Stimulated activated CD4-positive, alpha-beta T cell treated with anti-CD3 and anti-CD28 coated beads, Interleukin-1b, Interleukin-23, amount 100 ng/mL, for 1 hour (primary cell): ENCODE results near the gene BFSP1.

Source experiments
- DNase-seq, 2 donors: peaks; one replicate each; pipeline ENCODE4 v3.0.0-alpha.2; 2020; ENCODE audit warnings: low read depth in 2 of 2

BFSP1 gene

DNA sequence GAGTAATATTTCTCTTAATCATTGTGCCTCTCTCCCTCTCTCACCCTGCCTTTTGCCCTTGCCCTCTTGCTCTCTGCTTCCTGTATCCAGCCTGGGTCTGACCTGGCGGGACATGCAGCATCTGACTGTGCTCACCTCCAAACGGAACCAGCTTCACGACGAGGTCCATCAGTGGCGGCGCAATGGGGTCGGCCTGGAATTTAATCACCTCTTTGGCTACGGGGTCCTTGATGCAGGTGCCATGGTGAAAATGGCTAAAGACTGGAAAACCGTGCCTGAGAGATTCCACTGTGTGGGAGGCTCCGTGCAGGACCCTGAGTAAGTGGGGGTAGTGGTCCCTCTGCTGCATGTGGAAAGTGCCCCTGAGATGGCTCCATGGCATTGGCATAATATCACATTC, 65.9 kb downstream of the BFSP1 start:
- DNase-seq: no peak

- no peak for DNase-seq
Measured at GRCh38 chr20:17463711-17464110, 67.5 kb downstream of the BFSP1 start.

GRCh38 chr20:17461941-17462340, 69.2 kb downstream of the BFSP1 start:
- no peak for DNase-seq

GRCh38 chr20:17460119-17460518, 71.1 kb downstream of the BFSP1 start:
- no peak for DNase-seq

DNA sequence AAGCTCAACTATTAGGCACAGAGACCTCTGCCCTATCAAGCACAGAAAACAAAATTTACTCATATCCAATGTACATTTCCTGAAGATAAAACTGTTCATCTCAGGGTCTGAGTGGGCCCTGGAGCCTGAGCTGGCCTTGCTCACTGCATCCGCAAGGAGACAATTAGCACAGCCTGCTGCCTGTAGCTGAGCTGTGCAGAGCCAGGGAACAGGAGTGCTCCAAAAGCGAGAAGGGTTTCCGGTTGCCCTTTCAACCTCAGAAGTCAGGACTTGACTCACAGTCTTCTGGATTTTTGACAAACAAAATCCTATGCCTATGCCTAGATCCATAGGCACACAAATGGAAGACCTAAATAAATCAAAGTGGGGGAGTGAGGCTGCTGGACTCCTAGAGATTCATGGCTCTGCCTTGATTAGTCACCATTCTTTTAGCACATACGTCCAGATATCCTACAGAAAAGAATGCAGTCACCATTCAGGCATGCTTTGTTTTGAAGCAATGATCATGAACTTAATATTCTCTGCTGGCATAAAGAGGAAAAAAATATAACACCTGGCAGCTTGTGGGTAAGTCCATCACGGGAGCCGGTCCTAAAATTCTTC, 73.5 kb downstream of the BFSP1 start:
- no peak for DNase-seq

DNA sequence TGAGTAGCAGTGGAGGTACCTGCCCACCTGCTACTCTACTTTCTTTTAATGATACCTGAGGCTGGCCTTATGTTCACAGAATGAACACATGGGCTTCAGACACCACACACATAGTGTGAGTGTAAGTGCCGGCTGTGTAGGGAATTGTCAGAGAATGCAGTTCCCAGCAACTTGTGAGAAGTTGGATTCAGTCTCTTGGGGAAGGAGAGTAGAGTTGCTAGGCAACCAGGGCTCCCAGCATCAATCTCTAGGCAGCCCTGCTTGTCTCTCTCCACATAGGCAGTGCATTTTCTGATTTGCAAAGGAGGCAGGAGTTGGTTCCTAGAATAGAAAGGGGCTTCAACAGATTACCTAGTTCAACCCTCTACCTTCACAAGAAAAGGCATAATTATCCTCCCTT, 74.1 kb downstream of the BFSP1 start:
- no peak for DNase-seq

DNA sequence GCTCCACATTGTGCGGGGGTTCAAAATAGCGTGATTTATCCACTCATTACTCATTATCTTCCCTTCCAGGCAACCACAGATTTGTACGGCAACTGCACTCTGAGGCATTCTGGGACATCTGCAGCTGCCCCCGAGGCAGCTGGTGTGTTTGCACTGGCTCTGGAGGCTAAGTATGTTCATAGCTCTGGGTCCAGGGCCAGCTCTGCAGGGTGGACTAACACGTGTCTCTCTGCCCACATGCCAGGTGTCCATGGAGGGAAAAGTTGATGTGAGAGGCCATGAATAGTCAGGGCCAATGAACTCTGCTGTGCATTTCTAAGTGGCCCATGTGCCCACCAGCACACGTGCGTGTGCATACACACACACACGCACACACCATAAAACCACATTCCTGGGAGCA, 74.9 kb downstream of the BFSP1 start:
- no peak for DNase-seq

DNA sequence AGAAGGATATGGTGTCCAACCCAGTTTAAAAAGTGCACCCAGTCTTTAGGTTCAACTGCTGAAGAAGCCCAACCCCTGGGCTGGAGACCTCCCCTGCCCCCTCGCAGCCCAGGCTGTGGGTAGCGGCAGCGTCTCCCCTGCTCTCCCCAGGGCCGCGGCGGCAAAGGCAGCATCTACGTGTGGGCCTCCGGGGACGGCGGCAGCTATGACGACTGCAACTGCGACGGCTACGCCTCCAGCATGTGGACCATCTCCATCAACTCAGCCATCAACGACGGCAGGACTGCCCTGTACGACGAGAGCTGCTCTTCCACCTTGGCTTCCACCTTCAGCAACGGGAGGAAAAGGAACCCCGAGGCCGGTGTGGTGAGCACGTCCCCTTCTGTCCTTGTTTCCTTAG, 77.6 kb downstream of the BFSP1 start:
- no peak for DNase-seq

- DNase-seq: no peak
Measured at GRCh38 chr20:17452441-17452840, 78.7 kb downstream of the BFSP1 start.

DNA sequence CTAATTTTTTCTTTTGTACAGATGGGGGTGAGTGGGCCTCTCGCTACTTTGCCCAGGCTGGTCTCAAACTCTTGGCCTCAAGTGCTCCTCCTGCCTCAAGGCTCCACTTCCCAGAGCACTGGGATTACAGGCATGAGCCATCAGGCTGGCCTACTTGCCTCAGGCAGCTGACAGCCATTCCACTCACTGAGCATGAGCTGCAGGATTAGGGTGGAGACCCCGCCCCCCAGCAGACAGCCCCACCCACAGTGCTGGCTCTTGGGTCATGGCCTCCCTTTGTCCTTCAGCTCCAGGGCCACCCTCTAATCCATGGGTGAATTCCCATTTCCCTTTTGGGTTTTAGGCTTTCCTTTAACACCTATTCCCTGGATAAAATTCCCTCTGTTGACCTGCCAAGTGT, 82.1 kb downstream of the BFSP1 start:
- no peak for DNase-seq

- DNase-seq: no peak
Measured at GRCh38 chr20:17448071-17448470, 83.1 kb downstream of the BFSP1 start.

DNA sequence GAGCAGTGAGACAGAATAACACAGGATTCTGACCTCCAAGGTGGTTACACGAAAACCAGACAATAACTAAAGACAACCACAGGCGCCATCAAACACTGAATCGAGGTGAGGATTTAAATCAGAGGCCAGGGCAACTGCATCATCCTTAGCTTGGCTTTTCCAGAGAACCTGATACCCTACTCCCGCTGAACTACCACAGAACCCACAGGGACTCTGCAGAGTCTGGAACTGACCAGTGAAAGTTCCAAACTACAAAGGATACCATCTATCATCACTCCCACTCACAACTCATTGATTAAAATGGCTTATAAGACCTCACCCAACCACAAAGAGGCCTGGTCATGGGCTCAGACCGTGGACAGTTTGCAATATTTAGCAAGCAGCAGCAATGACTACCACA, 85.0 kb downstream of the BFSP1 start:
- no peak for DNase-seq

- DNase-seq: no peak
Measured at GRCh38 chr20:17445543-17445942, 85.6 kb downstream of the BFSP1 start.

GRCh38 chr20:17444091-17444490, 87.1 kb downstream of the BFSP1 start:
- DNase-seq: no peak
